Stimulated activated CD8-positive, alpha-beta memory T cell treated with anti-CD3 and anti-CD28 coated beads, Interleukin-15, amount 100 ng/mL, for 48 hours (primary cell): Measurements from ENCODE around the gene PALM2AKAP2.
"Not testable (repeated sequence)": the region's sequence is repeated elsewhere in the genome, so short reads cannot be mapped to it uniquely, and the experiment has no call there.

ENCODE experiments used
- DNase-seq, 2 donors: peaks; one replicate each; pipeline ENCODE4 v3.0.0-alpha.2; 2020; ENCODE audit warnings: low read depth in 2 of 2

Gene PALM2AKAP2

GRCh38 chr9:109805050-109805449, 25.1 kb downstream of the PALM2AKAP2 start:
- no peak for DNase-seq

DNA sequence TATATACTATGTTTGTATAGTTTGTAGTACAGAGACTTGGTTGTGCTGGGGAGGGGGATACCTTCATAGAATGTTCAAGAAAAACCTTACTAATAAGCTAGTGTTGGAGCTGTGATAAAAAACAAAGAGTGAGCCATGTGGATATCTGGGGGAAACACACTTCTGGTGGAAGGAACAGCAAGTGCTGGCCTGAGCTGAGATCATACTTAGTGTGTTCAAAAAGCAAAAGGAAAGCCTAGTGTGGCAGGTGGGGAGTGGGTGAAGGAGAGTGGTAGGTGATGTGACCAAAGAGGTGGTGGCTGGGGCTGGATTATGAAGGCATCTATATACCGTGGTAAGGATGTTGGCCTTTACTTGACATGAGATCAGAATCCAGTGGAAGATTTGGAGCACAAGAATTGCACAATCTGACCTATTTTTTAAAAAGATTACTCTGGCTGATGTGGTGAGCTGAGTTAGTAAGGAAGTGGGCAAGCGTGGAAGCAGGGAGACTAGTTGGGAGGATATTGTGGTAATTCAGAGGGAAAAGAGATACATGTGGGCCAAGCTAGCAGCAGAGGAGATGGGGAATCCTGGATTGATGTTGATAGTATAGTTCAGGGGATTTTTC, 26.6 kb downstream of the PALM2AKAP2 start:
- no peak for DNase-seq

DNA sequence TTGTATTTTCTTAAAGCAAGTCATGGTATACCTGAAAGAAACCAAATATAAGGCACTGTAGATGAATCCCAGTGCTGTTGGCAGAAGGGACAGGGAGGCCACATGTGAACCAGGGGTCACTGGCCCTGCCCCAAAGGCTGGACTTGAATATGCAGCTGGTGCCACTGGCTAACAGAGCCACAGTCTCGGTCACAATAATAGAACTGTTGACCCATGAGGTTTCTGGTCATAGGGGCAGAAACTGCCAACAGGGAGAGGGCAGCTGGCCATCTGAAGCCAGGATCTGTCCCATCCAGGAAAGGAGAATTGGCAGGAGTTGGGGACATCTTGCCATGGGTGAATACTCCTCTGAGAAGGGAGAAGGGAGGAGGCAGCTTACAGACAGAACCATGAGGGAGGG, 31.9 kb downstream of the PALM2AKAP2 start:
- no peak for DNase-seq

DNA sequence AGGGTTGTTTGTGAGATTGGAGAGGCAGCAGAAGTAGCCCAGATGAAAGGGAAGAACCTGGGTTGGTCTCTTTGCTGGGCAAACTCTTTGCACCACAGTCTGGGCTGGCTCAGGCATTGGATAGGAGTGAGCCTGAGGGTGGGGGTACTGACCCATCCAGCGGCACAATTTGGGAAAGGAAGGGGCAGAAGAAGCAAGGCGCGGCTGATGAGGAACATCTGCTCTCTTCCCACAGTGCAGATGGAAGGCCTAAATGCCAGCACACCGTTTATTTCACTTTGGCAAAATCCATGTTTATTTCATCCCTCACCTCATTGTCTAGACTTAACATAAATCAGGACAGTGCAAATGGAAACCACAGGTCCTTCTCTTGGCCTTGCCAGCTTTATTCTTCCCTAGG, 32.3 kb downstream of the PALM2AKAP2 start:
- DNase-seq: no peak

DNA sequence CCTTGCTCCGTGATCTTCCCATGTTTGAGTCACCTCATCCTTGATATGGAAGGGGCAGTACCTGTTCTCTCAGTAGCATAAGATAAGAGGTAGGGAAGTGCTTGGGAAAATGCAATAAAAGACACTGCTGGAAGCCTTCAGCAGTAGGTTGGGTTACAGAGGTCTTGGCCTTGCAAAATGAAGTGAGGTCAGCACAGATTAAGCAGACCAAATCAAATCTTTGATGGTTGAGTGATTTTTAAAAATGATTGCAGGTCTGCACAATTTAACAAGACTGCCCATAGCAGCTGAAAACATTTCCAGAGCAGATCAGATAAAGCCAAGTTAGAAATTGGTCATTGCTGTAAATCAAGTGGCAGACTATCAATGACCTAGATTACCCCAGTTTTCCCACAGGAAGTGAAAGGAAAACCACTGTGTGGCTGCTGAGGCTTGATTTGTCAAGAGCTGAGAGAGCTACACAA, 32.9 kb downstream of the PALM2AKAP2 start:
- no peak for DNase-seq

- DNase-seq: no peak
Measured at GRCh38 chr9:109813303-109813702, 33.3 kb downstream of the PALM2AKAP2 start.

DNA sequence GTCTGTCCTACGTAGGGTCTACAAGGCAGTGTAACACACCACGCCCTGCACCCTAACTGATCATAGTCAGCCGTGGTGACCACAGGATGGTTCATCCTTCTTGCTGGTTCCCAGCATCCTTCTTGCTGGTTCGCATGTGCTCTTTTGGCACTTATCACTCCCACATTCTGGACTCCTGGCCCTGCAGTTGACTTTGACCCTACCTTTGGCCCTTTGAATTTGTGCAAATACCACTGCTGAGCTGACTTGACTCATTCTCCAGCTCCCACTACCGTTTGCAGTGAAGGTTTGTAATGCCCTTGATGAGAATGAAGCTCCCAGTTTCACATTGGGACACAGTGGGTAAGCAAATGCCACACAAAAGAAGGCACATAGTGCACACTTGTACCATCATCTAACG, 33.8 kb downstream of the PALM2AKAP2 start:
- DNase-seq: no peak

- no peak for DNase-seq
Measured at GRCh38 chr9:109815366-109815947, 35.5 kb downstream of the PALM2AKAP2 start.

GRCh38 chr9:109816490-109816889, 36.5 kb downstream of the PALM2AKAP2 start:
- no peak for DNase-seq

DNA sequence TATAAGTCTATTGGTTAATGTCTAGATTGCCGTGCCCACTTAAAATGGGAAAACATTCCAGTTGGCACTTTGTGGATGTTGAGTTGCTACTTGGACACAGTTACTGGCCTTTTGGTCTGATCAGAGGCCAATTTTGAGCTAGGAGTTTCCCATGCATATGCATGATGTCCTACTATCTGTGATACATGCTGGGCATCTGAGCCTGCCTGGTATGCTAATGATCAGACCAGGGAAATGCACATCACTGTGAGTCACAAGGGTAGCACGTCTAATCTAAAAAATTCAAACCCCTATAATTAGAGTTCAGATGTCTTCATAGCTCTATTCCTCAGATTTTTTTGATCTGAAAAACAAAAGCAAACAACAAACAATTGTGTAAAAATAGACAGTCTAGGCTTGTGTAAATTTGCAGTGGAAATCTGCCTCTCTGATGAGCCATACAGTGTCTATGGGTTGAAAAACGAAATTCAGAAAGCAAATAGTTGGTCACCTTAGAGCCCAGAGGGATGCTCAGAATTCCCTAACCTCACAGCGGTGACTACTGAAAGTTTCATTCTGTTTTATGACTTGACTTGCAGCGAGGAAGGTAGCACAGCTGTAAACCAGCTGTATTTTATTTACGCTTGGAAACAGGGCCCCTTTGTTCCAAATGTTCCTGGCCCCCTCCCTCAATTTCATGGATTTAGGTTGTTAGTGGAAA, 37.3 kb downstream of the PALM2AKAP2 start:
- no peak for DNase-seq

DNA sequence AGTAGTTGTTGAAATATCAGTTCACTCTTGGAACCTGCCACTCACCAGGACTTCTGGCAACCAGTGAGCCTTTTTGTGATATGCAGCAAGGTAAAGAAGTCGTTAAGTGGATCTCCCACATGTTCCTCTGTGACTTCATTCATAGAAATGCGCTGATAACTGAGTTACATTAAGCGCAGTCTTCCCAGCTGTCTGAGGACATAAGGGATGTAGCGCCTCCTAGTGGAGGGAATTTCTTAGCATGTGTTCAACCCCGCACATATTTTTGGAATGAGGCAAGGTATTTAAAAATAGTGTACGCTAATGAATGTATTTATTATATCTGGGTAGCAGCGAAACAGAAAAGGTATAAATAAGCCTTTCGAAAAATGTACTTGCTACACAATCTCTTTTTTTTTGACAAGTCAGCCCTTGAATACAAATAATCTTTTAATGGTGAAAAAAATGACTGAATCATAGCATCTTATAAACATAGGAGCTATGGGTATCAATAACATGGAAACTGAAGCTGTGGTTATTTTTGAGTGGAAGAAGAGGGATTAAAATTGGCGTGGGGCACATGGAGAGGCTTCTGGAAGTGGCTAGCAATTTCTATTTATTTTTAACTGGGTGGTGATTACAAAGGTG, 38.0 kb downstream of the PALM2AKAP2 start:
- DNase-seq: no peak

GRCh38 chr9:109821711-109822110, 41.7 kb downstream of the PALM2AKAP2 start:
- no peak for DNase-seq

- not testable (repeated sequence) for DNase-seq
Measured at GRCh38 chr9:109825383-109825782, 45.4 kb downstream of the PALM2AKAP2 start.

- no peak for DNase-seq
Measured at GRCh38 chr9:109826559-109826958, 46.6 kb downstream of the PALM2AKAP2 start.

GRCh38 chr9:109828254-109828653, 48.3 kb downstream of the PALM2AKAP2 start:
- no peak for DNase-seq
